Jurkat, Clone E6-1 (cell line): Measurements from ENCODE around the gene MAPK12.

Experiments
- DNase-seq: peaks from one replicate; pipeline ENCODE4 v3.0.0-alpha.2; 2011; ENCODE audit warnings: low read depth, low spot score
- H3K4me3 ChIP-seq: 2 replicates; pipeline ENCODE4 v1.5.1; 2011; ENCODE audit warnings: mild to moderate bottlenecking, low read length, control low read depth, moderate library complexity

MAPK12 gene

GRCh38 chr22:50300620-50301257 lies 39.3 kb upstream of the MAPK12 start:
- H3K4me3 ChIP-seq: no peak overlapping the region

GRCh38 chr22:50299785-50300619 lies 38.5 kb upstream of the MAPK12 start:
- no peak overlapping the region for H3K4me3 ChIP-seq
- no peak for DNase-seq

More at GRCh38 chr22:50300620-50301257, 39.3 kb upstream of the MAPK12 start:
- no peak for DNase-seq

- DNase-seq: no peak
- H3K4me3 ChIP-seq: no peak overlapping the region
Measured at GRCh38 chr22:50298937-50299784, 37.7 kb upstream of the MAPK12 start.

- no peak for DNase-seq
- no peak overlapping the region for H3K4me3 ChIP-seq
Measured at GRCh38 chr22:50298266-50298637, 36.8 kb upstream of the MAPK12 start.

GRCh38 chr22:50297510-50298265 lies 36.2 kb upstream of the MAPK12 start:
- H3K4me3 ChIP-seq: no peak overlapping the region
- no peak for DNase-seq

- DNase-seq: no peak
- no peak overlapping the region for H3K4me3 ChIP-seq
Measured at GRCh38 chr22:50296658-50297490, 35.4 kb upstream of the MAPK12 start.

- no peak overlapping the region for H3K4me3 ChIP-seq
- DNase-seq: no peak
Measured at GRCh38 chr22:50294319-50294656, 32.8 kb upstream of the MAPK12 start.

GRCh38 chr22:50293441-50294318 lies 32.2 kb upstream of the MAPK12 start:
- H3K4me3 ChIP-seq: no peak overlapping the region
- no peak for DNase-seq

- DNase-seq: peak; percentile 59
- no peak overlapping the region for H3K4me3 ChIP-seq
Measured at GRCh38 chr22:50292643-50293440, 31.4 kb upstream of the MAPK12 start.

GRCh38 chr22:50289942-50290630 lies 28.6 kb upstream of the MAPK12 start:
- no peak overlapping the region for H3K4me3 ChIP-seq
- DNase-seq: no peak

GRCh38 chr22:50289151-50289941 lies 27.9 kb upstream of the MAPK12 start:
- no peak for DNase-seq
- no peak overlapping the region for H3K4me3 ChIP-seq

- no peak for DNase-seq
- H3K4me3 ChIP-seq: no peak overlapping the region
Measured at GRCh38 chr22:50287731-50288130, 26.2 kb upstream of the MAPK12 start.

GRCh38 chr22:50286701-50287318 lies 25.3 kb upstream of the MAPK12 start:
- H3K4me3 ChIP-seq: no peak overlapping the region

GRCh38 chr22:50286275-50286674 lies 24.8 kb upstream of the MAPK12 start:
- H3K4me3 ChIP-seq: no peak overlapping the region
- no peak for DNase-seq

More at GRCh38 chr22:50286701-50287318, 25.3 kb upstream of the MAPK12 start:
- DNase-seq: no peak
